ENCODE data around the gene FIS1.

Gene FIS1

GRCh38 chr7:101231644-101232043, 13.2 kb downstream of the FIS1 start:
- no peak for TF ChIP-seq CTCF (IDR thresholded peaks at IDR 0.05)
- DNase-seq: no peak
- intact Hi-C loops (cut with DNase I; ENCODE audit: low total_unique reads): no loop called here
- Histone ChIP-seq H3K27me3 (no peaks in the 10 kb centered on the region), H3K27ac (no peak overlapping the region), H3K36me3 (peaks cover 13 to 55% (median 24%) of the 10 kb centered on the region in 3 donors), H3K4me3 (no peak overlapping the region), H3K4me1 (peaks cover 0 to 12% (median 6%) of the 10 kb centered on the region in 4 donors), H3K9me3 (no peaks in the 10 kb centered on the region)

GRCh38 chr7:101226721-101227120, 18.2 kb downstream of the FIS1 start:
- Histone ChIP-seq H3K27me3 (no peaks in the 10 kb centered on the region), H3K4me1 (peaks cover 0 to under 1% (median 0%) of the 10 kb centered on the region in 4 donors), H3K27ac (no peak overlapping the region), H3K9me3 (no peaks in the 10 kb centered on the region), H3K36me3 (peaks cover 40 to 89% (median 62%) of the 10 kb centered on the region in 3 donors), H3K4me3 (no peak overlapping the region)
- TF ChIP-seq CTCF (IDR thresholded peaks at IDR 0.05): no peak
- no peak for DNase-seq
- intact Hi-C loops (cut with DNase I; ENCODE audit: low total_unique reads): no loop called here

- Histone ChIP-seq H3K4me3 (no peak overlapping the region), H3K27ac (no peak overlapping the region), H3K4me1 (peaks cover 0 to 2% (median 0%) of the 10 kb centered on the region in 4 donors), H3K27me3 (no peaks in the 10 kb centered on the region), H3K9me3 (no peaks in the 10 kb centered on the region), H3K36me3 (peaks cover 40 to 90% (median 62%) of the 10 kb centered on the region in 3 donors)
- no peak for DNase-seq
- no peak for TF ChIP-seq CTCF (IDR thresholded peaks at IDR 0.05)
- intact Hi-C loops (cut with DNase I; ENCODE audit: low total_unique reads): no loop called here
Observed at GRCh38 chr7:101225650-101226049, 19.2 kb downstream of the FIS1 start.

GRCh38 chr7:101223528-101223927, 21.4 kb downstream of the FIS1 start:
- H3K27me3 ChIP-seq: no peaks in the 10 kb centered on the region
- peaks cover 0 to 21% (median 13%) of the 10 kb centered on the region in 4 donors for H3K4me1 ChIP-seq
- no peak overlapping the region for H3K4me3 ChIP-seq
- no peak overlapping the region for H3K27ac ChIP-seq
- no peaks in the 10 kb centered on the region for H3K9me3 ChIP-seq
- DNase-seq: no peak
- intact Hi-C loops (cut with DNase I; ENCODE audit: low total_unique reads): no loop called here
- H3K36me3 ChIP-seq: peaks cover 32 to 71% (median 55%) of the 10 kb centered on the region in 3 donors
- TF ChIP-seq CTCF (IDR thresholded peaks at IDR 0.05): no peak

GRCh38 chr7:101222275-101222830, 22.5 kb downstream of the FIS1 start:
- DNase-seq: no peak

More at GRCh38 chr7:101222275-101222830, 22.5 kb downstream of the FIS1 start:
- Histone ChIP-seq H3K9me3 (no peaks in the 10 kb centered on the region), H3K27me3 (no peaks in the 10 kb centered on the region), H3K4me1 (peaks cover 0 to 24% (median 14%) of the 10 kb centered on the region in 4 donors), H3K27ac (no peak overlapping the region), H3K36me3 (peaks cover 27 to 59% (median 50%) of the 10 kb centered on the region in 3 donors), H3K4me3 (no peak overlapping the region)
- intact Hi-C loops (cut with DNase I; ENCODE audit: low total_unique reads): no loop called here
- no peak for TF ChIP-seq CTCF (IDR thresholded peaks at IDR 0.05)
